Middle frontal gyrus (tissue), 1 donor: Measurements from ENCODE around the gene RNF123.
A peak's percentile ranks its signal among the peaks of the same experiment; 100 is the strongest.

ENCODE experiments used
- DNase-seq: peaks from one replicate; pipeline ENCODE4 v3.0.0-alpha.2; 2015; ENCODE audit warnings: low spot score; ENCODE audit errors: extremely low spot score

Gene RNF123

DNA sequence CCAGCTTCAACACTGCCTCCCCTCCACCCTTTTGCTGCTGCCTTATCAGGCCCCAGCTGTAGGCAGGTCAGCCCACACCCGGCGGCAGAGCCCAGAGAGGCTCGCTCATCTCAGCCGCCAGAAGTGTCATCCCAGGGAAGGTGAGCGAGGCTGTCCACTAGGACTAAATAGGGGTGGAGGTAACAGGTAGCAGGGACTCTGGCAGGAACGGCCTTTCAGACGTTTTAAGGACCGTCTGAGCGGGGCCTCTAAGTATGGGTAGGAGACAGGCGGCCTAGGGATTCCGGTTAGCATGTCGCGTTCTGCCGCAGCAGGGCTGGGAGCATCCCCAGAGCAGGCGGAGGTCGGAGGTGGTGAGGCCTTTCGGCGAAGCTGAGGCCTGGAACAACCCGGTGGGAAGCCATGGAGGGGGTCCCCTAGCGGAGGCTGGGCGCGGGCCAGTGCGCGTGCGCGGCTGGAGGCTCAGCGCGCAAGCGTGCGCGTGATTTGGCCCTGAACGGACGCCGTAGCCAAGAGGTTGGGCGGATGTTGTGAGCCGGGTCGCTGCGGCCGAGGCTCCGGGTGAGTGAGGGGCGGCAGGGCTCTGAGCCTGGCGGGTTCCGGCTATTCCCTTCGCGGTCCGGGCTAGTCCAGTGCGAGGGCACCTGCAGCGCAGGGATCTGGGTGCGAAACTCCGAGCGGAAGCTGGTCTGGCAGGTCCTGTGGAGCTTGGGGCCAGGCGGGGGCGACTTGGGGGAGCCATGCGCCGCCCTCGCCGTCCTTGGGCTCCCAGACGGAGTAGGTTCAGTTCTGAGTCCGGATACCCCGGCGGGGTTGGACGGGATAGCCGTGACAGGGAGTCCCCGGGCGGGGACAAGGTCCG, at the start of gene RNF123, which contains the start of gene MST1:
RNF123 (plus strand) TSS at position 512 of the 862 bp plus-strand sequence. CDS start 1,609 bp downstream, outside the sequence.
MST1 (minus strand) TSS at position 429 of the 862 bp plus-strand sequence. CDS start 783 bp downstream, outside the sequence.
- peak; percentile 77 for DNase-seq

DNA sequence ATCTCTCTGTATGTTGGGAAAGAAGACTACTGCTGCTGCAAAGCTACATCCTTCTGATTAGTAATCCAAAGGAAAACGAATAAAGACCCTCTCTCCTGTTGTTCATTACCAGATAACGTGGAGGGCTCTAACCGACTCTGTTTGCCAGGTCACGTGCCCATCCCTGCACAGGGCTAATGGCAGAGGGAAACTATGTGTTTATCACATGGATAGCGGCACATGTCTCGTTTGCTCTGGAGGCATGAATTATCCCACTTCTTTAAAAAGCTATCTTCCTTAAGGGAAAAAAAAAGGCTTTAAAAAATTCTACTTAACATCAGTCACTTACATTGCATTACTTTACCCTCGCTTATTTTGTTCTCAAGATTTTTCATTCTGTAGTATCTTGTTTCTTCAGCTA, 48.1 kb upstream of the RNF123 start:
- DNase-seq: no peak

DNA sequence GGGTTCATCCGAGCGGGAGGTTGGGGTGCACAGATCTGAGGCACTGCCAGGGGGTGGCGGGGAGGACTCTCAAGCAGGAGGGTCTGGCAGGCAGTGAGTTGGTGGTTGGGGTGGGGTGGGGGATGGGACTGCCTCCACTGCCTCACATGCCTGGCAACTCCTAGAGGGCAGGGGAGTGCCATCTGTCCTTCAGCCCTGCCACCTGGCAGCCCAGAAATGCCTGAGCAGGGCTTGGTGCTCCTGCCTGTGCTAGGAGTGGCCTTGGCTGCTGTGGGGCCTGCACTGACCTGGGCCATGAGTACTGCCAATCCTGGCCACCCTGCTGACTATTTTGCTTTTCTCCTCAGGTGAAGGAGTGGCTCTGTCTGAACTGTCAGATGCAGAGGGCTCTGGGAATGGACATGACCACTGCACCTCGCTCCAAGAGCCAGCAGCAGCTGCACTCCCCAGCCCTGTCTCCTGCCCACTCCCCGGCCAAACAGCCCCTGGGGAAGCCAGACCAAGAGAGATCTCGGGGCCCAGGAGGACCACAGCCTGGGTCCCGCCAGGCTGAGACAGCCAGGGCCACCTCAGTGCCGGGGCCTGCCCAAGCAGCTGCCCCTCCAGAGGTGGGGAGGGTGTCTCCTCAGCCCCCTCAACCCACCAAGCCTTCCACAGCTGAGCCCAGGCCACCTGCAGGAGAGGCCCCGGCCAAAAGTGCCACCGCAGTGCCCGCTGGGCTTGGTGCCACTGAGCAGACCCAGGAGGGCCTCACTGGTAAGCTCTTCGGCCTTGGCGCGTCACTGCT, 47.2 kb upstream of the RNF123 start:
- no peak for DNase-seq

DNA sequence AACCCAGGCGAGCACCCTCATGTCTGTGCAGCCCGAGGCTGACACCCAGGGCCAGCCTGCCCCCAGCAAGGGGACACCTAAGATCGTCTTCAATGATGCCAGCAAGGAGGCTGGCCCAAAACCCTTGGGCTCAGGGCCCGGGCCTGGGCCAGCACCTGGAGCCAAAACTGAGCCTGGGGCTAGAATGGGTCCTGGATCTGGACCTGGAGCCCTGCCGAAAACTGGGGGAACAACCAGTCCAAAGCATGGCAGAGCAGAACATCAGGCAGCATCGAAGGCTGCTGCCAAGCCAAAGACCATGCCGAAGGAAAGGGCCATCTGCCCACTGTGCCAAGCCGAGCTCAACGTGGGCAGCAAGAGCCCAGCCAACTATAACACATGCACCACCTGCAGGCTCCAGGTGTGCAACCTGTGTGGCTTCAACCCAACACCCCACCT, 46.6 kb upstream of the RNF123 start:
- no peak for DNase-seq

DNA sequence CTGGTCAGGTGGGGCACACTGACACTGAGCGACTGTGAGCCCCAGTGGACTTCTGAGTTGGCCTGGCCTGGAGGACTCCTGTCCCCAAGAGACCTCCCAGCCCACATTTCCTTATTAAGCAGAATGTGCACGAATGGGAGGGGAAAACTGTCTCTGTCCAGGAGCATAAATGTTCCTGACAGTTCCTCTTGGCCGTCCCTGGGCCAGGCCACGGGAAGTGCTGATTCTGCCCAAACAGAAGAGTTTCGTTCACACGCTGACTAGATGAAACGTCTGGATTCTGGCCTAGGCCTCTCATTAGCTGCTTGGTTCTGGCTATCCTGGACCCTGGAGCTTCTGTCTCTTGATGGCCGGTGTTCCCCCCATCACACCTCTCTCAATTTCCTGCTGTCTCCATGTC, 44.7 kb upstream of the RNF123 start:
- DNase-seq: no peak

DNA sequence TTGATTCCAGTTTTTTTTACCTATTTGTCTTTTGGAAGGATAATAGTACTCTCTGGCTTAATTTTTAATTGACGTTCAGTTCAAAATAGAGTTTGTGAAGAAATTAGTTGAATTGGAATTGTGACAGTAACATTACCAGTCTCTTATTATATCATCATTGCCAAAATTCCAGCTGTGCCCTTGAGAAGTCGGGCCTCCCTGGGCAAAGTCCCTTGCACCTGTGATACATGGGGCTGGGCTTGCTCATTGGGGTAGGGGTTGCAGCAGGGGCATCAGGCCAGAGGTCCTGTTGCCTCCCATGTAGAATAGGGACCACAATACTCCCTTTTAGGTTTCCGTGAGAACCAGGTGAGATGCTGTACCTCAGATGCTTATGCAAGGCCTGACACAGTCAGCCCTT, 43.1 kb upstream of the RNF123 start:
- DNase-seq: no peak

DNA sequence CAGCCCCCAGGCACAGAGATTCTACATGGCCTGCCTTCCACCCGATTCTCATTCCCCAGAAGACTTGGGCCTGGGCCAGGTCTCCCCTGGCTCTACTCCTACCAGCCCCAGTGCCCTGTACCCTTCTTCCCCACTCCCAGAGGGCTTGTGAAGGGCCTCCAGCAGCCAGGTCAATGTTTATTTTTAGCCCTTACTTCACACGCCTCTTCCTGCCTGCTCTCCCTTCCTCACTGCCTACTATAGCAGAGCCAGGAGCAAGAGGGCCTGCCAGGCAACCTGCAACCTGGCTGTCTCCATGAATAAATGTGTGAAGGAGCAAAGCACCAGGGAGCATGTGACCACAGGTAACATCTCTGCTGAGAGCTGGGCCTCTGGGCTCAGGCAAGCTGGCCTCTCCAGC, 41.6 kb upstream of the RNF123 start:
- DNase-seq: no peak

DNA sequence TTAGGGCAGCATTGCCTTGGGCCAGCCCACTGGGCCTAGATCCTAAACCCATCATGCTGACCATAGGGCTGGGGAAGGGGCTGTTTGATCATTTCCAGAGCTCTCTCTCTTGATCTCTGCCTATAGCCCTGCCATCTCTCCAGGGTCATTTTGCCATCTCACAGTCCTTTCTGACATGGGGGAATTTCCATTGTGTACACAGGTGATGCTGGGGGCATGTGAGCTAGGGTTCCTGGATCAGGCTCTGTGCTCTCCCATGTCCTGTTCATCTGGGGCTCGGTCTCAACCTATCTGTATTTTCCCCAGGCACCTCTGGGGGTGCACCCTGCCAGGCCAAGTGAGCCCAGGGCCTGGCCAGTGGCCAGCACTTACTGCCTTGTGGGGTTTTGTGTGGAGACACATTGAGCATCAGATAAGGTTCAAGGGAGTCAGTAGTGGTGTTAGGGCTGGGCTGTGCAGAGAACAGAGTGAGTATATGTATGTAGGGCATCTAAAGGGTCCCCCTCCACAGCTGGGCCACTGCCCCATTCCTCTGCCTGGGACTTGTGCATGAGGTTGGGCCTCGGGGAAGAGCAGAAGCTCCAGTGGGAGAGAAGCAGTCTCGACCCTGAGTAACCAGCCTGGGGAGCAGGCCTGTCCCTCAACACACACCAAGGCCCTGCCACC, 40.9 kb upstream of the RNF123 start:
- no peak for DNase-seq

DNA sequence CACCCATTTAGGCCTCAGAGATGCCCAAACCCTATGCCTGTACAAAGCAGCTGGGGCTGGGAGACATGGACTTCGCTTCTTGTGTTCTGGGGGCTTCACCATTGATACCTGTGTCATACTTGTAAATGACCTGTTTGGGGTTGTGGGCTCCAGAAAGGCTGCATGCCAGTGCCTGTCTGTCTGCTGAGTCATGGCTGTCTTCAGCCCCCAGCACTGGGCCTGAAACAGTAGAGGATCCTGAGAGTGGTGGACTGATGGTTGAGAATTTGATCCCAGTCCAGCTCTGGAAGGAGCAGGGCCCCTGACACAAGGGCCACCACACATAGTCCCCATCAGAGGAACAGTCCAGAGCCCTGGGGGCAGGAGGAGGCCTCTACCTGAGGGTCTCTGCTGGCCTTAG, 39.8 kb upstream of the RNF123 start:
- DNase-seq: no peak

DNA sequence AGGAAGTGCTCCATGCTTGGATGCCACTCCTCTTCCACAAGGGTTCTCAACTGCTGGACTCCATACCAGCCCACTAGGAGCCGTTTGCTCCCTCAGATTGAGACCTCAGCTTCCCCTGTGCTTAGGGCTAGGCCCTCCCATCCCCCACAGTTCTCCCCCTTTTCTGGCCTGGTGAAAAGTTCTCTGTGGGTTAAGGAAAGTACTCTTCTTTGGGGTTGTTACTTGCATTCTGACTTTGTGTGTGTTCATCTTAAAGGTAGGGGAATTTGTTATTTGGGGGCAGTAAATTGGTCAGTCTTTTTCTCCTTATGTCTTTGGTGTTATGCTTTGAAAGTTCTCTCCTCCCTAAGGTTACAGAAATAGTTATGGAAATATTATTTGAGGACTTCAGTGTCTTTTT, 39.2 kb upstream of the RNF123 start:
- DNase-seq: no peak

DNA sequence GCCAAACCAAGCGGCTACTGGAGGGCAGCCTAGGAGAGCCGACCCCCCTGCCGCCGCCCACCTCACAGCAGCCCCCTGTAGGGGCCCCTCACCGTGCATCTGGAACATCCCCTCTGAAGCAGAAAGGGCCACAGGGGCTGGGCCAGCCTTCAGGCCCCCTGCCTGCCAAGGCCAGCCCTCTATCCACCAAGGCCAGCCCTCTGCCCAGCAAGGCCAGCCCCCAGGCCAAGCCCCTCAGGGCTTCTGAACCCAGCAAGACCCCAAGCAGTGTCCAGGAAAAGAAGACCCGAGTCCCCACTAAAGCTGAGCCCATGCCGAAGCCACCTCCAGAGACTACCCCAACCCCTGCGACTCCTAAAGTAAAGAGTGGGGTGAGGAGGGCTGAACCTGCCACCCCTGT, 38.7 kb upstream of the RNF123 start:
- no peak for DNase-seq

DNA sequence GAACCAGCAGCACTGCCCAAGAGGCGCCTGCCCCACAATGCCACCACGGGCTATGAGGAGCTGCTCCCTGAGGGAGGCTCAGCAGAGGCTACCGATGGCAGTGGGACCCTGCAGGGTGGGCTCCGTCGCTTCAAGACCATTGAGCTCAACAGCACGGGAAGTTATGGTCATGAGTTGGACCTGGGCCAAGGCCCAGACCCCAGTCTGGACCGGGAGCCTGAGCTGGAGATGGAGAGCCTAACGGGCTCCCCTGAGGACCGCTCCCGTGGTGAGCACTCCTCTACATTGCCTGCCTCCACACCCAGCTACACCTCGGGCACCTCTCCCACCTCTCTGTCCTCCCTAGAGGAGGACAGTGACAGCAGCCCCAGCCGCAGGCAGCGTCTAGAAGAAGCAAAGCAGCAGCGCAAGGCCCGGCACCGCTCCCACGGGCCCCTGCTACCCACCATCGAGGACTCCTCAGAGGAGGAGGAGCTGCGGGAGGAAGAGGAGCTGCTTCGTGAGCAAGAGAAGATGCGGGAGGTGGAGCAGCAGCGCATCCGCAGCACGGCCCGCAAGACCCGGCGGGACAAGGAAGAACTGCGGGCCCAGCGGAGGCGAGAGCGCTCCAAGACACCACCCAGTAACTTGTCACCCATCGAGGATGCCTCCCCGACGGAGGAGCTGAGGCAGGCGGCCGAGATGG, 37.0 kb upstream of the RNF123 start:
- DNase-seq: no peak

DNA sequence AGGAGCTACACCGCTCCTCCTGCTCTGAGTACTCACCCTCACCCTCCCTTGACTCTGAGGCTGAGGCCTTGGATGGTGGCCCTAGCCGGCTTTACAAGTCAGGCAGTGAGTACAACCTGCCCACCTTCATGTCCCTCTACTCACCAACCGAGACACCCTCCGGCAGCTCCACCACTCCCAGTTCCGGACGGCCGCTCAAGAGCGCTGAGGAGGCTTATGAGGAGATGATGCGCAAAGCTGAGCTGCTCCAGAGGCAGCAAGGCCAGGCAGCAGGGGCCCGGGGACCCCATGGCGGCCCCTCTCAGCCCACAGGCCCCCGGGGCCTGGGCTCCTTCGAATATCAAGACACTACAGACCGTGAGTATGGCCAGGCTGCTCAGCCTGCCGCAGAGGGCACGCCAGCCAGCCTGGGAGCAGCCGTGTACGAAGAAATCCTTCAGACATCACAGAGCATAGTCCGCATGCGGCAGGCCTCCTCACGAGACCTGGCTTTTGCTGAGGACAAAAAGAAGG, 36.4 kb upstream of the RNF123 start:
- no peak for DNase-seq

DNA sequence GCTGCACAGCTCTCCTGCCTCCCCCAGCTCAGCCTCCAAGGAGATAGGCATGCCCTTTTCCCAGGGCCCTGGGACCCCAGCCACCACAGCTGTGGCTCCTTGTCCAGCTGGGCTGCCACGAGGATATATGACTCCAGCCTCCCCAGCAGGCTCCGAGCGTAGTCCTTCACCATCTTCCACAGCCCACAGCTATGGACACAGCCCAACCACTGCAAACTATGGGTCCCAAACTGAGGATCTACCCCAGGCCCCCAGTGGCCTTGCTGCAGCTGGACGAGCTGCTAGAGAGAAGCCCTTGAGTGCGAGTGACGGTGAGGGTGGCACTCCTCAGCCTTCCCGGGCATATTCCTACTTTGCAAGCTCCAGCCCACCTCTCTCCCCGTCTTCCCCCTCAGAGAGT, 35.7 kb upstream of the RNF123 start:
- DNase-seq: no peak

DNA sequence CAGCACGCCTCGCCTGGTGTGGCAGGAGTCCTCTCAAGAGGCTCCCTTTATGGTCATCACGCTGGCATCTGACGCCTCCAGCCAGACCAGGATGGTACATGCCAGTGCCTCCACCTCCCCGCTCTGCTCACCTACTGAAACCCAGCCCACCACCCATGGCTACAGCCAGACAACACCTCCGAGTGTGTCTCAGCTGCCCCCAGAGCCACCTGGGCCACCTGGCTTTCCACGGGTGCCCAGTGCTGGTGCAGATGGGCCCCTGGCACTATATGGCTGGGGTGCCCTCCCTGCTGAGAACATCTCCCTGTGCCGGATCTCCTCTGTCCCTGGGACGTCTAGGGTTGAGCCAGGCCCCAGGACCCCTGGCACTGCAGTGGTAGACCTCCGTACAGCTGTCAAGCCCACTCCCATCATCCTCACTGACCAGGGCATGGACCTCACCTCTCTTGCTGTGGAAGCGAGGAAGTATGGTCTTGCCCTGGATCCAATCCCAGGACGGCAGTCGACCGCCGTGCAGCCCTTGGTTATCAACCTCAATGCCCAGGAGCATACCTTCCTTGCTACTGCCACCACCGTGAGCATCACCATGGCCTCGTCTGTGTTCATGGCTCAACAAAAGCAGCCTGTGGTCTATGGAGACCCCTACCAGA, 35.1 kb upstream of the RNF123 start:
- no peak for DNase-seq

DNA sequence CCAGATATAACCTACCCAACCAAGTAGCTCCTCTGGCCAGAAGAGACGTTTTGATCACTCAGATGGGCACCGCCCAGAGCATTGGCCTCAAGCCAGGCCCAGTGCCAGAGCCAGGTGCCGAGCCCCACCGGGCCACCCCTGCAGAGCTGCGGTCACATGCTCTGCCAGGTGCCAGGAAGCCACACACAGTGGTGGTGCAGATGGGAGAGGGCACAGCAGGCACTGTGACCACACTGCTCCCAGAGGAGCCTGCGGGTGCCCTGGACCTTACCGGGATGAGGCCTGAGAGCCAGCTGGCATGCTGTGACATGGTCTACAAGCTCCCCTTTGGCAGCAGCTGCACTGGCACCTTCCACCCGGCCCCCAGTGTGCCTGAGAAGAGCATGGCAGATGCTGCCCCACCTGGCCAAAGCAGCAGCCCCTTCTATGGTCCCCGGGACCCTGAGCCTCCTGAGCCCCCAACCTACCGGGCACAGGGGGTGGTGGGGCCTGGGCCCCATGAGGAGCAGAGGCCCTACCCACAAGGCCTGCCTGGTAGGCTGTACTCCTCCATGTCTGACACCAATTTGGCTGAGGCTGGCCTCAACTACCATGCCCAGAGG, 34.3 kb upstream of the RNF123 start:
- DNase-seq: no peak

DNA sequence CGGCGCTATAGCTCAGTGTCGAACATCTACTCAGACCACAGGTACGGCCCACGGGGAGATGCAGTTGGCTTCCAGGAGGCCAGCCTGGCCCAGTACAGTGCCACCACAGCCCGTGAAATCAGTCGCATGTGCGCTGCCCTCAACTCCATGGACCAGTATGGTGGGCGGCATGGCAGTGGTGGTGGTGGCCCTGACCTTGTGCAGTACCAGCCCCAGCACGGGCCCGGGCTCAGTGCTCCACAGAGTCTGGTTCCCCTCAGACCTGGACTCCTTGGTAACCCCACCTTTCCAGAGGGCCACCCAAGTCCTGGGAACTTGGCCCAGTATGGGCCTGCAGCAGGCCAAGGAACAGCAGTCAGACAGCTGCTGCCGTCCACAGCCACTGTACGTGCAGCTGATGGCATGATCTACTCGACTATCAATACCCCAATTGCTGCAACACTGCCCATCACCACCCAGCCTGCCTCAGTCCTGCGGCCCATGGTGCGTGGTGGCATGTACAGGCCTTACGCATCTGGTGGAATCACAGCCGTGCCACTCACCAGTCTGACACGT, 33.5 kb upstream of the RNF123 start:
- no peak for DNase-seq

DNA sequence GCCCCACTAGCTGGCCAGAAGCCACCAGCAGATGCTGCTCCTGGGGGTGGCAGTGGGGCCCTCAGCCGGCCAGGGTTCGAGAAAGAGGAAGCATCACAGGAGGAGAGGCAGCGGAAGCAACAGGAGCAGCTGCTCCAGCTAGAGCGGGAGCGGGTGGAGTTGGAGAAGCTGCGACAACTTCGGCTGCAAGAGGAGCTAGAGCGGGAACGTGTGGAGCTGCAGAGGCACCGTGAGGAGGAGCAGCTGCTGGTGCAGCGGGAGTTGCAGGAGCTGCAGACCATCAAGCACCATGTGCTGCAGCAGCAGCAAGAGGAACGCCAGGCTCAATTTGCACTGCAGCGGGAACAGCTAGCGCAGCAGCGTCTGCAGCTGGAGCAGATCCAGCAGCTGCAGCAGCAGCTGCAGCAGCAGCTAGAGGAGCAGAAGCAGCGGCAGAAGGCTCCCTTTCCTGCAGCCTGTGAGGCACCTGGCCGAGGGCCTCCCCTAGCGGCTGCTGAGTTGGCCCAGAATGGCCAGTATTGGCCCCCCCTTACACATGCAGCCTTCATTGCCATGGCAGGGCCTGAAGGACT, 32.7 kb upstream of the RNF123 start:
- no peak for DNase-seq

DNA sequence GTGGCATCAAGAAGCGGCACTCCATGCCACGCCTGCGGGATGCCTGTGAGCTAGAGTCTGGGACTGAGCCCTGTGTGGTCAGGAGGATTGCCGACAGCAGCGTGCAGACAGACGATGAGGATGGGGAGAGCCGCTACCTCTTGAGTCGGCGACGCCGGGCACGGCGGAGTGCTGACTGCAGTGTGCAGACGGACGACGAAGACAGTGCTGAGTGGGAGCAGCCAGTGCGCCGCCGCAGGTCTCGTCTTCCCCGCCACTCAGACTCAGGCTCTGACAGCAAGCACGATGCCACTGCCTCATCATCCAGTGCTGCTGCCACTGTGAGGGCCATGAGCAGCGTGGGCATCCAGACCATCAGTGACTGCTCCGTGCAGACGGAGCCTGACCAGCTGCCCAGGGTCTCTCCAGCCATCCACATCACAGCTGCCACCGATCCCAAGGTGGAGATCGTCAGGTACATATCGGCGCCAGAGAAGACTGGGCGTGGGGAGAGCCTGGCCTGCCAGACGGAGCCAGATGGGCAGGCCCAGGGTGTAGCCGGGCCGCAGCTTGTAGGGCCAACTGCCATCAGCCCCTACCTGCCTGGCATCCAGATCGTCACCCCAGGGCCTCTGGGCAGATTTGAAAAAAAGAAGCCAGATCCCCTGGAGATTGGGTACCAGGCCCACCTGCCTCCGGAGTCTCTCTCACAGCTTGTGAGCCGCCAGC, 32.0 kb upstream of the RNF123 start:
- no peak for DNase-seq
